Prostate gland (tissue), 2 donors: Measurements from ENCODE around the gene TCF7L2.

Experiments used
- CTCF ChIP-seq, 4 experiments: fragments of 200-600 bp in 2 of 4; fragments of 450-650 bp in 2 of 4; sonication (generic) in 2 of 4; IDR thresholded peaks; 1 replicate in 3 of 4; 2 replicates in 1 of 4; pipeline ENCODE4 v1.5.1; 2016 to 2019; ENCODE audit warnings: antibody characterized with exemption in 4 of 4, mild to moderate bottlenecking in 2 of 4, moderate library complexity in 2 of 4
- POLR2A ChIP-seq: fragments of 450-650 bp; IDR thresholded peaks from one replicate; pipeline ENCODE4 v1.6.1; 2016; ENCODE audit warnings: antibody characterized with exemption, mild to moderate bottlenecking

- TF ChIP-seq POLR2A: no peak
- no peak for TF ChIP-seq CTCF (IDR thresholded peaks at IDR 0.05)
Measured at GRCh38 chr10:113041841-113042750, 92.0 kb downstream of the TCF7L2 start.
